Raji (cell line): Measurements from ENCODE around the gene TSPAN19.

Source experiments
- POLR2A ChIP-seq: IDR thresholded peaks from 2 replicates; pipeline ENCODE4 v1.6.1; 2011; ENCODE audit warnings: low read depth, low read length, control low read depth; ENCODE audit not compliant: insufficient read depth

TSPAN19 gene

GRCh38 chr12:85016413-85016812 lies 19.7 kb downstream of the TSPAN19 start:
- TF ChIP-seq POLR2A: no peak

- no peak for TF ChIP-seq POLR2A
Measured at GRCh38 chr12:85007836-85008235, 28.2 kb downstream of the TSPAN19 start.

- no peak for TF ChIP-seq POLR2A
Measured at GRCh38 chr12:85006206-85006605, 29.9 kb downstream of the TSPAN19 start.

- no peak for TF ChIP-seq POLR2A
Measured at GRCh38 chr12:85005615-85006014, 30.5 kb downstream of the TSPAN19 start.

GRCh38 chr12:85004204-85004603 lies 31.9 kb downstream of the TSPAN19 start:
- no peak for TF ChIP-seq POLR2A

GRCh38 chr12:85002778-85003296 lies 33.2 kb downstream of the TSPAN19 start:
- no peak for TF ChIP-seq POLR2A

- TF ChIP-seq POLR2A: no peak
Measured at GRCh38 chr12:85000729-85001128, 35.3 kb downstream of the TSPAN19 start.

GRCh38 chr12:84998341-84998740 lies 37.7 kb downstream of the TSPAN19 start:
- no peak for TF ChIP-seq POLR2A

- TF ChIP-seq POLR2A: no peak
Measured at GRCh38 chr12:84996759-84997158, 39.3 kb downstream of the TSPAN19 start.

GRCh38 chr12:84995641-84996040 lies 40.4 kb downstream of the TSPAN19 start:
- no peak for TF ChIP-seq POLR2A

GRCh38 chr12:84994426-84994825 lies 41.7 kb downstream of the TSPAN19 start:
- no peak for TF ChIP-seq POLR2A

- no peak for TF ChIP-seq POLR2A
Measured at GRCh38 chr12:84986586-84986985, 49.5 kb downstream of the TSPAN19 start.

- no peak for TF ChIP-seq POLR2A
Measured at GRCh38 chr12:84986117-84986516, 50.0 kb downstream of the TSPAN19 start.

GRCh38 chr12:84983289-84983688 lies 52.8 kb downstream of the TSPAN19 start:
- TF ChIP-seq POLR2A: no peak

GRCh38 chr12:84982888-84983287 lies 53.2 kb downstream of the TSPAN19 start:
- no peak for TF ChIP-seq POLR2A

- TF ChIP-seq POLR2A: no peak
Measured at GRCh38 chr12:84978921-84979320, 57.2 kb downstream of the TSPAN19 start.

GRCh38 chr12:84976133-84976532 lies 59.9 kb downstream of the TSPAN19 start:
- TF ChIP-seq POLR2A: no peak
